Adrenal gland (tissue), 5 donors: ENCODE results near the gene LRRC71.

Source experiments
- CTCF ChIP-seq, 6 experiments: fragments of 450-650 bp in 4 of 6; fragments of 200-600 bp in 2 of 6; sonication (generic) in 1 of 6; IDR thresholded peaks; 1 replicate in 5 of 6; 2 replicates in 1 of 6; pipeline versions ENCODE4 v1.5.1 to v1.8.0; 2016 to 2021; ENCODE audit warnings: antibody characterized with exemption in 6 of 6, mild to moderate bottlenecking in 2 of 6, moderate library complexity in 1 of 6
- POLR2A ChIP-seq, 2 donors: fragments of 450-650 bp; IDR thresholded peaks; one replicate each; pipeline ENCODE4 v1.6.1; 2017; ENCODE audit warnings: antibody characterized with exemption in 2 of 2, mild to moderate bottlenecking in 2 of 2, moderate library complexity in 1 of 2
- donor health status: DM: no; HTN: no; CAD: no.

- no peak for TF ChIP-seq POLR2A (IDR thresholded peaks at IDR 0.05)
- no peak for TF ChIP-seq CTCF (IDR thresholded peaks at IDR 0.05)
Observed at GRCh38 chr1:156908955-156909354, 11.5 kb upstream of the LRRC71 start.
